ENCODE data around the gene INAFM2.
A peak's percentile ranks its signal among the peaks of the same experiment; 100 is the strongest.

GRCh38 chr15:40330368-40330836 lies 6.9 kb downstream of the INAFM2 start:
- TF ChIP-seq EP300 (IDR thresholded peaks at IDR 0.05) (peak in 1 of 2 donors; percentile 28), POLR2A (IDR thresholded peaks at IDR 0.05) (no peak)
- TF ChIP-seq, protein P1, sequence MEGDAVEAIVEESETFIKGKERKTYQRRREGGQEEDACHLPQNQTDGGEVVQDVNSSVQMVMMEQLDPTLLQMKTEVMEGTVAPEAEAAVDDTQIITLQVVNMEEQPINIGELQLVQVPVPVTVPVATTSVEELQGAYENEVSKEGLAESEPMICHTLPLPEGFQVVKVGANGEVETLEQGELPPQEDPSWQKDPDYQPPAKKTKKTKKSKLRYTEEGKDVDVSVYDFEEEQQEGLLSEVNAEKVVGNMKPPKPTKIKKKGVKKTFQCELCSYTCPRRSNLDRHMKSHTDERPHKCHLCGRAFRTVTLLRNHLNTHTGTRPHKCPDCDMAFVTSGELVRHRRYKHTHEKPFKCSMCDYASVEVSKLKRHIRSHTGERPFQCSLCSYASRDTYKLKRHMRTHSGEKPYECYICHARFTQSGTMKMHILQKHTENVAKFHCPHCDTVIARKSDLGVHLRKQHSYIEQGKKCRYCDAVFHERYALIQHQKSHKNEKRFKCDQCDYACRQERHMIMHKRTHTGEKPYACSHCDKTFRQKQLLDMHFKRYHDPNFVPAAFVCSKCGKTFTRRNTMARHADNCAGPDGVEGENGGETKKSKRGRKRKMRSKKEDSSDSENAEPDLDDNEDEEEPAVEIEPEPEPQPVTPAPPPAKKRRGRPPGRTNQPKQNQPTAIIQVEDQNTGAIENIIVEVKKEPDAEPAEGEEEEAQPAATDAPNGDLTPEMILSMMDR (IDR thresholded peaks at IDR 0.05) = no peak

Measured in tibial nerve (tissue), 4 donors.